Brain microvascular endothelial cell (primary cell): ENCODE data around the gene UCN.
"Not testable (repeated sequence)": the region's sequence is repeated elsewhere in the genome, so short reads cannot be mapped to it uniquely, and the experiment has no call there.

ENCODE experiments used
- DNase-seq: peaks from one replicate; pipeline ENCODE4 v3.0.0-alpha.2; 2020
- H3K27ac ChIP-seq: fragments of 250-450 bp; sonication (Bioruptor Pico); 2 replicates; pipeline ENCODE4 v1.5.1; 2020; ENCODE audit warnings: mild to moderate bottlenecking, moderate library complexity
- H3K27me3 ChIP-seq: fragments of 250-450 bp; sonication (Bioruptor Pico); replicated peaks from 2 replicates; pipeline ENCODE4 v1.5.1; 2020; ENCODE audit warnings: mild to moderate bottlenecking
- H3K36me3 ChIP-seq: fragments of 250-450 bp; sonication (Bioruptor Pico); replicated peaks from 2 replicates; pipeline ENCODE4 v1.5.1; 2020; ENCODE audit warnings: mild to moderate bottlenecking
- H3K4me3 ChIP-seq: 2 replicates; pipeline ENCODE4 v1.5.1; 2011; ENCODE audit warnings: low read depth, mild to moderate bottlenecking, control low read depth, low read length, moderate library complexity
- in situ Hi-C: cut with HindIII; loops from 2 replicates; pipeline ENCODE4 v1.10.0; 2017; ENCODE audit warnings: low sequenced_read_pairs, low pct_ligation_motif_present
- TF ChIP-seq, protein P1 (sequence below): IDR thresholded peaks from 2 replicates; pipeline ENCODE4 v1.5.1; 2011; ENCODE audit warnings: low read depth, mild to moderate bottlenecking, moderate library complexity, low read length, control low read depth, inconsistent platforms; ENCODE audit errors: missing control alignments

UCN gene

DNA sequence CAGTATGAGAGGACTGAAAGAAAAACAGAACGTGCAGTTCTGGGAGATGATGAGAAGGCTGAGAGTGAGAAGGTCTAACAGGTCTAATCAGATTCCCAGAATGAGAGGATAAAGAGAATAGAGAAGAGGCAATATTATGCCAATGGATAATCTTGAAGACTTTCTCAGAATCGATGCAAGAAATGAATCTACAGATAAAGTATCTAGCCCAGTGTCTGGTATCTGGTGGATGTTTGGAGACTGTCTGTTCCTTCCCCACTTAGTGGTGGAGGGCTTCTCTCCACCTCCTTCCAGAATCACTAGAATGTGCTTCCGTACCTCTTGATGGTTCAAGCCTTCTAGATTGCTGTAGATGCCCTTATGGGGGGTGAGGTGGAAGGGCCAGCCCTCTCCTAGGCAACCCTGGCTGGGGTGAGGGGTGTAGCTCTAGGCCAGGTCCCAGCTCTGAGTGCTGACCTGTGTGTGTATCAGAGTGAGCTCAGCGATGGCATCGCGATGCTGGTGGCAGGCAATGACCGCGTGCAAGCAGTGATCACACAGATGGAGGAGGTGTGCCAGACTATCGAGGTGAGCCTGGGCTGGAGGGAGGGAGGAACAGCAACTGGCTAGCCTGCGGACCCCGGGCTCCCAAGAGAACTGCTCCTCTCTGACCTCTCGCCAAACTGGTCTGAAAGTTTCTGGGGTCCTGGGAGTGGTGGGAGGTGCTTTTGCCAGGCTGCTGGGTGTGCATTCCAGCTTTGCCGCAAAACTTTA lies 3.6 kb downstream of the UCN start:
- Histone ChIP-seq H3K36me3 (peaks cover 3% of the 10 kb centered on the region), H3K27me3 (peaks cover 37% of the 10 kb centered on the region), H3K4me3 (no peak overlapping the region), H3K27ac (no peak overlapping the region)
- TF ChIP-seq, protein P1, sequence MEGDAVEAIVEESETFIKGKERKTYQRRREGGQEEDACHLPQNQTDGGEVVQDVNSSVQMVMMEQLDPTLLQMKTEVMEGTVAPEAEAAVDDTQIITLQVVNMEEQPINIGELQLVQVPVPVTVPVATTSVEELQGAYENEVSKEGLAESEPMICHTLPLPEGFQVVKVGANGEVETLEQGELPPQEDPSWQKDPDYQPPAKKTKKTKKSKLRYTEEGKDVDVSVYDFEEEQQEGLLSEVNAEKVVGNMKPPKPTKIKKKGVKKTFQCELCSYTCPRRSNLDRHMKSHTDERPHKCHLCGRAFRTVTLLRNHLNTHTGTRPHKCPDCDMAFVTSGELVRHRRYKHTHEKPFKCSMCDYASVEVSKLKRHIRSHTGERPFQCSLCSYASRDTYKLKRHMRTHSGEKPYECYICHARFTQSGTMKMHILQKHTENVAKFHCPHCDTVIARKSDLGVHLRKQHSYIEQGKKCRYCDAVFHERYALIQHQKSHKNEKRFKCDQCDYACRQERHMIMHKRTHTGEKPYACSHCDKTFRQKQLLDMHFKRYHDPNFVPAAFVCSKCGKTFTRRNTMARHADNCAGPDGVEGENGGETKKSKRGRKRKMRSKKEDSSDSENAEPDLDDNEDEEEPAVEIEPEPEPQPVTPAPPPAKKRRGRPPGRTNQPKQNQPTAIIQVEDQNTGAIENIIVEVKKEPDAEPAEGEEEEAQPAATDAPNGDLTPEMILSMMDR, result no peak
- DNase-seq, result no peak
- in situ Hi-C loops, result no loop called here

DNA sequence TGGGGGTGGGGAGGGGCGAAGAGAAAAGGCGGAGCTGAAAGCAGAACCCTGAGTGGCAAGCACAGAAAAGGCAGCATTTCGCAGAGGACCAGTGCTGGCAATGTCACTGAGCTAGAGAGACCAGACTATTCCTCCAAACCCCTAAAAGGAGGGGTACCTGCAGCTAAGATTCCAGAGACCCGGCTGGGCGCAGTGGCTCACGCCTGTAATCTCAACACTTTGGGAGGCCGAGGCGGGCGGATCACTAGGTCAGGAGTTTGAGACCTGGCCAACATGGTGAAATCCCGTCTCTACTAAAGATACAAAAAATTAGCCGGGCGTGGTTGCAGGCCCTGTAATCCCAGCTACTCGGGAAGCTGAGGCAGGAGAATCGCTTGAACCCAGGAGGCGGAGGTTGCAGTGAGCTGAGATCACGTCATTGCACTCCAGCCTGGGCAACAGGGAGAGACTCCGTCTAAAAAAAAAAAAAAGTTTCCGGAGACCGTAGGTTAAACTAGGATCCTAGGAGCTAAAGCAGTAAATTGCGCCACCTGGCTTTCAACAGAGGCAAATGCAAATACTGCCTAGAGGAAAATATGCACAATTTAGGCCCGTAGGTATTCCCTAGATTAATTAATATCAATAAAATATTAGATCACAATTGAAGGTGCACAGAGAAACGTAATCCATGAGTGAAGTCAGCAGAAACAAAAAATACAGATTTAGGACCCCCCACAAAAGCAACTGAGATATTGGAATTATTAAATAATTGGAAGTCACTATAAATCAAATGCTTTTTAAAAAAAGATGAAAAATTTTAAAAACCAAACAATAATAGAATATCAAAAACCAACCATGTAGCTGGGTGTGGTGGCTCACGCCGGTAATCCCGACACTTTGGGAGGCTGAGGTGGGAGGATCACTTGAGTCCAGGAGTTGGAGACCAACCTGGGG lies 4.9 kb downstream of the UCN start:
- peak; percentile 47 for DNase-seq
- peaks cover 37% of the 10 kb centered on the region for H3K27me3 ChIP-seq
- in situ Hi-C loops, result no loop called here

DNA sequence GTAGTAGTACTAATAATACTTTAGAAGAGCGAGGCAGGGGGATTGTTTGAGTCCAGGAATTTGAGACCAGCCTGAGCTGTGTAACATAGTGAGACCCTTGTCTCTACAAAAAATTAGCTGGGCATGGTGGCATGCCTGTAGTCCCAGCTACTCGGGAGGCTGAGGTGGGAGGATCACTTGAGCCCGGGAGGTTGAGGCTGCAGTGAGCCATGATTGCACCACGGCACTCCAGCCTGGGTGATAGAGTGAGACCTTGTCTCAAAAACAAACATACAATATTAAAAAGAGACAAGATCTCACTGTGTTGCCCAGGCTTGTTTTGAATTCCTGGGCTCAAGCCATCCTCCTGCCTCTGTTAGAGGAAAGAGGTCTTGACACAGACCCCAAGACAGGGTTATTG lies 7.6 kb downstream of the UCN start:
- in situ Hi-C loops, result not testable (repeated sequence)

More for the DNA sequence above, 4.9 kb downstream of the UCN start:
- Histone ChIP-seq H3K4me3 (no peak overlapping the region), H3K36me3 (no peaks in the 10 kb centered on the region), H3K27ac (no peak overlapping the region)
- TF ChIP-seq, protein P1, result peak; percentile 81

DNA sequence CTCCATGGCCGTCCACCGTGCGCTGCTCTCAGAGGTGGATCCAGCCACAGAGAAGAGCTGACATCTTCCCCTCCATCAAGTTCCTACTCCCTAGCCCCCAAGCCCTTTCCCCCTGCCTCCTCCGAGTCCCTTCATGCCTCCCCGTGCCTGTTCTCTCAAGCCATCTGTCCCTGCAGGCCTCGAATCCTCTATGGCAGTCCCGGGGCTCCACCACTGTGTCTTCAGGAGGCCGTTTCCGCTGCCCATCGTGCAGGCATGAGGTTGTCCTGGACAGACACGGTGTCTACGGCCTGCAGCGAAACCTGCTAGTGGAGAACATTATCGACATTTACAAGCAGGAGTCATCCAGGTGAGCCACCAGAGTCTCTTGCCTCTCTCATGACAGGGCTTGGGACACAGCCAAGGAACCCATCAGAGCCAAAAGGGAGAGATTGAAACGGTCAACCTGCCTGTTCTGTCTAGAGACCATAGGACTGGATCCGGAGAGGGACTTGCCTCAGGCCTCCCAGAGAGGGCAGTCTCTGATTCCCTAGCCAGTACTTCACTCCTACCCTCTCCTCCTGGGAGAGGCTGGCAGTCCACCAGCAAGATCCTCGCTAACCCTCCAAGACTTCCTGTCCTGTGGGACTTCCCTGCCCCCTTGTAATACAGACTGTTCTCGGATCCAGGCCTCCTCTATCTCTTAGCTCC lies 9.7 kb downstream of the UCN start:
- TF ChIP-seq, protein P1, result no peak
- peaks cover 3% of the 10 kb centered on the region for H3K27me3 ChIP-seq
- DNase-seq, result no peak
- no peak overlapping the region for H3K4me3 ChIP-seq
- in situ Hi-C loops, result loop anchor here (25.0 kb wide), 1 partner anchor 186 kb away; the partner anchor contains the start of genes ABHD1 and CGREF1
- no peak overlapping the region for H3K27ac ChIP-seq
- no peaks in the 10 kb centered on the region for H3K36me3 ChIP-seq

More for the DNA sequence above, 7.6 kb downstream of the UCN start:
- not testable (repeated sequence) for H3K27ac ChIP-seq, H3K4me3 ChIP-seq, H3K36me3 ChIP-seq, DNase-seq
- H3K27me3 ChIP-seq, result peaks cover 13% of the 10 kb centered on the region

DNA sequence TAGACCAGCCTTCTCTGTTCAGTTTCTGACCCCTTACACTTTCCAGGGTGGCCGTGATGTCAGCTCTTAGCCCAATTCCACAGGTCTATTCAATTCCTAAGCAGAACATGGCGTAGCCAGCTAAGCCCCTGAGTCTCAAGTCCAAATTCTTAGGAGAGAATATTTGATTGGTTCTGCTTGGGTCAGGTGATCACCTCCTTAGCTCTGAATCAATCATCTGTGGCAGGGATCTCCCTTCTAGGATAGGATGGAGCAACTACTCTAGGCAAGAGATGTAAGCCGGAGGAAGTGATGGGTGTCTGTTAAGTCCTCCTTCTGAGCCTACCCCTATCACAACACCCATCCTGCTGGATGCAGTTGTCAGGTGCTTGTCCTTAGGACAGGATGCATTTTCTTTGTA lies 11.1 kb downstream of the UCN start:
- Histone ChIP-seq H3K4me3 (no peak overlapping the region), H3K27me3 (peaks cover 3% of the 10 kb centered on the region), H3K27ac (no peak overlapping the region), H3K36me3 (no peaks in the 10 kb centered on the region)
- no peak for DNase-seq
- in situ Hi-C loops, result loop anchor here (25.0 kb wide), 1 partner anchor 185 kb away; the partner anchor contains the start of genes ABHD1 and CGREF1
- TF ChIP-seq, protein P1, result no peak
